Fibroblast of lung (primary cell): ENCODE measurements around the gene GRIK2.

Experiments
- CTCF ChIP-seq, 2 donors: IDR thresholded peaks in 1 of 2; conservative IDR thresholded peaks in 1 of 2; 1 replicate in 1 of 2; 2 replicates in 1 of 2; pipeline ENCODE4 v1.5.1; 2011 to 2012; ENCODE audit warnings: low read length in 2 of 2, control low read depth in 1 of 2, inconsistent platforms in 1 of 2, low read depth in 1 of 2, mild to moderate bottlenecking in 1 of 2
- EZH2 ChIP-seq: IDR thresholded peaks from 2 replicates; pipeline ENCODE4 v1.5.1; 2012; ENCODE audit warnings: low read length, control low read depth, mild to moderate bottlenecking; ENCODE audit errors: missing control alignments

GRCh38 chr6:102066301-102066700, 672.8 kb downstream of the GRIK2 start:
- TF ChIP-seq CTCF (conservative IDR thresholded peaks at IDR 0.05 in 1 of 2, IDR thresholded peaks at IDR 0.05 in 1 of 2; ENCODE audit: low read depth in 1 of 2, low read length in 2 of 2), result no peak
- no peak for TF ChIP-seq EZH2
